ENCODE measurements around the gene VAMP7. TPM values are rescaled to one million over a fixed set of nuclear protein-coding genes. Genes with fewer than 3 reads are reported as not detected.

VAMP7 gene
- total RNA-seq, 2 donors from 2014 or later, result 26.5 to 38.7 TPM

DNA sequence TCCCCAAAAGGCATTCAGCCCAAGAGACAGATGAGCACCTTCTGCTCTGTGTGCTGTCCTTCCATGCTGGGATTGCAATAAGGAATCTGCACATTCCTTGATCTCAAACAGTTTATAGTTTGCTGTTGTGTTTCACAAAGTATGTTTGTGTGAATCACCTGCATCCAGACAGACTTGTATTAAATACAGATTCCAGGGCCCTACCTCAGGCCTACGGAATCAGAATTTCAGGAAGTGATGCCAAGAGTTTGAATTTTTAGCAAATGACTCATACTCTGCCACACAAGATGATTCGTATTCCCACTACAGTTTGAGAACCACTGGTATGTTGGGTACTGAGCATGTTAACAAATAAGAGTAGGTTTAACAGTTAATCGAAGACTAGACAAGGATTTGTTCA, 7.0 kb downstream of the VAMP7 start:
- no peak for DNase-seq
- TF ChIP-seq, protein P1, sequence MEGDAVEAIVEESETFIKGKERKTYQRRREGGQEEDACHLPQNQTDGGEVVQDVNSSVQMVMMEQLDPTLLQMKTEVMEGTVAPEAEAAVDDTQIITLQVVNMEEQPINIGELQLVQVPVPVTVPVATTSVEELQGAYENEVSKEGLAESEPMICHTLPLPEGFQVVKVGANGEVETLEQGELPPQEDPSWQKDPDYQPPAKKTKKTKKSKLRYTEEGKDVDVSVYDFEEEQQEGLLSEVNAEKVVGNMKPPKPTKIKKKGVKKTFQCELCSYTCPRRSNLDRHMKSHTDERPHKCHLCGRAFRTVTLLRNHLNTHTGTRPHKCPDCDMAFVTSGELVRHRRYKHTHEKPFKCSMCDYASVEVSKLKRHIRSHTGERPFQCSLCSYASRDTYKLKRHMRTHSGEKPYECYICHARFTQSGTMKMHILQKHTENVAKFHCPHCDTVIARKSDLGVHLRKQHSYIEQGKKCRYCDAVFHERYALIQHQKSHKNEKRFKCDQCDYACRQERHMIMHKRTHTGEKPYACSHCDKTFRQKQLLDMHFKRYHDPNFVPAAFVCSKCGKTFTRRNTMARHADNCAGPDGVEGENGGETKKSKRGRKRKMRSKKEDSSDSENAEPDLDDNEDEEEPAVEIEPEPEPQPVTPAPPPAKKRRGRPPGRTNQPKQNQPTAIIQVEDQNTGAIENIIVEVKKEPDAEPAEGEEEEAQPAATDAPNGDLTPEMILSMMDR (conservative IDR thresholded peaks at IDR 0.05), result no peak
- Mint-ChIP-seq H3K4me3 (no peak overlapping the region), H3K27me3 (ENCODE audit: insufficient read depth) (no peaks in the 10 kb centered on the region), H3K27ac (no peak overlapping the region), H3K36me3 (ENCODE audit: low read depth) (peaks cover 27% of the 10 kb centered on the region), H3K4me1 (no peaks in the 10 kb centered on the region), H3K9me3 (peaks cover 34% of the 10 kb centered on the region)
- Histone ChIP-seq H3K9ac (ENCODE audit: extremely low read depth, low read length, poor library complexity, severe bottlenecking) (no peak overlapping the region), H3K4me3 (ENCODE audit: low read length) (no peak overlapping the region), H3K9me3 (ENCODE audit: control insufficient read depth, low read length) (peaks cover 34% of the 10 kb centered on the region), H3K27me3 (ENCODE audit: control insufficient read depth, insufficient read depth, low read length, poor library complexity, severe bottlenecking) (no peaks in the 10 kb centered on the region), H3K27ac (ENCODE audit: low read depth, low read length) (no peak overlapping the region), H3K4me1 (ENCODE audit: control insufficient read depth, insufficient read depth, low read length) (no peaks in the 10 kb centered on the region), H3K36me3 (ENCODE audit: control insufficient read depth, insufficient read depth, low read length) (peaks cover 26% of the 10 kb centered on the region)
- WGBS, 2 experiments (ENCODE audit: insufficient coverage in 1 of 2, insufficient read length in 1 of 2), result 82 to 85% methylated on average over 2 to 3 of the region's 3 CpGs

DNA sequence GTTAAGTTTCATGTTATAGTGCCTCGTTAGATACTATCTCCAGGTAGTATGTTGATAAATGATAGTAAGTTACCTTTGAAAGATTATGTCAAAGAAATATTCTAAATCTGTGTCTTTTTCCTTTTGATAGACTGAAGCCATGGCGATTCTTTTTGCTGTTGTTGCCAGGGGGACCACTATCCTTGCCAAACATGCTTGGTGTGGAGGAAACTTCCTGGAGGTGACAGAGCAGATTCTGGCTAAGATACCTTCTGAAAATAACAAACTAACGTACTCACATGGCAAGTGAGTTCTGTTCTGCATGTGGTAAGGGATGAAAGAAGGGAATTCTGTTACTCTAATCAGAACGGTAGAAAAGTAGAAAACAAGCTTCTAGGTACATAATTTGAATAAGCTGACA, 8.2 kb downstream of the VAMP7 start:
- no peaks in the 10 kb centered on the region for H3K27me3 Mint-ChIP-seq (ENCODE audit: insufficient read depth)
- WGBS, 2 experiments (ENCODE audit: insufficient coverage in 1 of 2, insufficient read length in 1 of 2), result 87 to 89% methylated on average over 1 to 4 of the region's 4 CpGs
- Histone ChIP-seq H3K36me3 (ENCODE audit: control insufficient read depth, insufficient read depth, low read length) (peaks cover 33% of the 10 kb centered on the region), H3K4me1 (ENCODE audit: control insufficient read depth, insufficient read depth, low read length) (no peaks in the 10 kb centered on the region), H3K9me3 (ENCODE audit: control insufficient read depth, low read length) (peaks cover 36% of the 10 kb centered on the region), H3K27ac (ENCODE audit: low read depth, low read length) (no peak overlapping the region), H3K27me3 (ENCODE audit: control insufficient read depth, insufficient read depth, low read length, poor library complexity, severe bottlenecking) (no peaks in the 10 kb centered on the region), H3K4me3 (ENCODE audit: low read length) (no peak overlapping the region), H3K9ac (ENCODE audit: extremely low read depth, low read length, poor library complexity, severe bottlenecking) (no peak overlapping the region)
- H3K4me1 Mint-ChIP-seq, result no peaks in the 10 kb centered on the region
- peaks cover 43% of the 10 kb centered on the region for H3K9me3 Mint-ChIP-seq
- DNase-seq, result no peak
- no peak overlapping the region for H3K27ac Mint-ChIP-seq
- peaks cover 39% of the 10 kb centered on the region for H3K36me3 Mint-ChIP-seq (ENCODE audit: low read depth)
- H3K4me3 Mint-ChIP-seq, result no peak overlapping the region
- TF ChIP-seq, protein P1 (conservative IDR thresholded peaks at IDR 0.05), result no peak

DNA sequence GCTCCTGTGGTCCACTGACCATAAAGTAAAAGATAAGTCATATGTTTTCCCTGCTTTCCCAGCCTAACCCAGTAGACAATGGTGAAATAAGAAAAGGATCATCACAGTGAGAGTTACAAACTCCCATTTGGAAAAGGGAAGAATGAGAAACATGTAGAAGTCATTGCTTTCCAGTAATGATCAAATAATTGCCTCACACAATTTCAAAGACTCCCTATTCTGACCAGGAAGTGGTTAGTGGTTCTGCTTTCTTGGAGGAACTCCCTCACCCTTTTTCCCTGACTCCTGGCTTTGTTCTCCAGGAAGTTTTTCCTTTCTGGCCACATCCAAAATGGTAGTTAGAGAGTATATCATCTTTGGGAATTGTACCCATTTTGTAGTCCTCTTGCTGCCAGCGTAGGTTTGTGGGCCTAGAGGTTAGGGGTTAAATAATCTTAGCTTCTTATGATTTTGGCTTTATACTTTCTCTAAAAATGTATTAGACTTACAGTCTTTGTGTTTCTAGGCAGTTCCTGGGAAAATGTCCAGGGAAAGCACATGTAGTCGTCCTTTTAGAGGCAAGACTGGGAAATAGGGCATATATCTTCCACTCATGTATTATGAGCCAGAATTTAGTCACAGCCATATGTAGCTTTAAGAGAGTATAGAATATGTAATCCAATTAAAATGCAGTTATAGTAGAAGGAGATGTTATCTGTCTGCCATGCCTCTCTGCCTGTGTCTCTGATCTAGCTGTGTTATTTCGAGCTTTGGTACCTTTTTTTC, 10.5 kb downstream of the VAMP7 start:
- Histone ChIP-seq H3K4me3 (ENCODE audit: low read length) (no peak overlapping the region), H3K9me3 (ENCODE audit: control insufficient read depth, low read length) (peaks cover 51% of the 10 kb centered on the region), H3K27me3 (ENCODE audit: control insufficient read depth, insufficient read depth, low read length, poor library complexity, severe bottlenecking) (no peaks in the 10 kb centered on the region), H3K9ac (ENCODE audit: extremely low read depth, low read length, poor library complexity, severe bottlenecking) (no peak overlapping the region), H3K4me1 (ENCODE audit: control insufficient read depth, insufficient read depth, low read length) (no peaks in the 10 kb centered on the region), H3K36me3 (ENCODE audit: control insufficient read depth, insufficient read depth, low read length) (peaks cover 49% of the 10 kb centered on the region), H3K27ac (ENCODE audit: low read depth, low read length) (no peak overlapping the region)
- H3K27me3 Mint-ChIP-seq (ENCODE audit: insufficient read depth), result no peaks in the 10 kb centered on the region
- no peaks in the 10 kb centered on the region for H3K4me1 Mint-ChIP-seq
- no peak overlapping the region for H3K4me3 Mint-ChIP-seq
- peaks cover 57% of the 10 kb centered on the region for H3K36me3 Mint-ChIP-seq (ENCODE audit: low read depth)
- TF ChIP-seq, protein P1 (conservative IDR thresholded peaks at IDR 0.05), result no peak
- DNase-seq, result no peak
- H3K27ac Mint-ChIP-seq, result no peak overlapping the region
- H3K9me3 Mint-ChIP-seq, result peaks cover 58% of the 10 kb centered on the region
- 68 to 75% methylated on average over 1 to 3 of the region's 3 CpGs for WGBS, 2 experiments (ENCODE audit: insufficient coverage in 1 of 2, insufficient read length in 1 of 2)
